Midbrain (tissue), 1 donor: Measurements from ENCODE around the gene MEF2D.

Source experiments
- DNase-seq: peaks from one replicate; lab custom pipeline; 2025; lab: John Stamatoyannopoulos, UW

Gene MEF2D

GRCh38 chr1:156500793-156501506 lies 375 bp upstream of the MEF2D start:
- peak; percentile 98 for DNase-seq

- peak; percentile 63 for DNase-seq
These were observed 583 bp downstream of the MEF2D start for GRCh38 chr1:156499842-156500542.

GRCh38 chr1:156499194-156499841 lies 1.3 kb downstream of the MEF2D start:
- no peak for DNase-seq

GRCh38 chr1:156498432-156499193 lies 2.0 kb downstream of the MEF2D start:
- DNase-seq = peak; percentile 33

GRCh38 chr1:156497743-156498431 lies 2.7 kb downstream of the MEF2D start:
- peak; percentile 28 for DNase-seq

- DNase-seq = no peak
These were observed 3.4 kb downstream of the MEF2D start for GRCh38 chr1:156497078-156497742.

- no peak for DNase-seq
These were observed 4.3 kb downstream of the MEF2D start for GRCh38 chr1:156496211-156496761.

GRCh38 chr1:156495401-156496140 lies 5.0 kb downstream of the MEF2D start:
- DNase-seq = no peak

GRCh38 chr1:156494309-156494895 lies 6.2 kb downstream of the MEF2D start:
- DNase-seq = no peak

- no peak for DNase-seq
These were observed 6.8 kb downstream of the MEF2D start for GRCh38 chr1:156493742-156494141.

GRCh38 chr1:156493154-156493631 lies 7.4 kb downstream of the MEF2D start:
- DNase-seq = peak; percentile 26

GRCh38 chr1:156492591-156493080 lies 7.9 kb downstream of the MEF2D start:
- peak; percentile 40 for DNase-seq

- no peak for DNase-seq
These were observed 8.5 kb downstream of the MEF2D start for GRCh38 chr1:156492013-156492590.

- DNase-seq = no peak
These were observed 9.2 kb downstream of the MEF2D start for GRCh38 chr1:156491151-156491949.

GRCh38 chr1:156490401-156491032 lies 10.1 kb downstream of the MEF2D start:
- no peak for DNase-seq

- no peak for DNase-seq
These were observed 10.7 kb downstream of the MEF2D start for GRCh38 chr1:156489935-156490293.

GRCh38 chr1:156489166-156489934 lies 11.2 kb downstream of the MEF2D start:
- DNase-seq = peak; percentile 60
